Measurements from ENCODE around the gene CREB1. TPM values are rescaled to one million over a fixed set of nuclear protein-coding genes. Genes with fewer than 3 reads are reported as not detected.

The CREB1 gene
- total RNA-seq, 1 donor from 2014 or later, result 89.6 TPM

DNA sequence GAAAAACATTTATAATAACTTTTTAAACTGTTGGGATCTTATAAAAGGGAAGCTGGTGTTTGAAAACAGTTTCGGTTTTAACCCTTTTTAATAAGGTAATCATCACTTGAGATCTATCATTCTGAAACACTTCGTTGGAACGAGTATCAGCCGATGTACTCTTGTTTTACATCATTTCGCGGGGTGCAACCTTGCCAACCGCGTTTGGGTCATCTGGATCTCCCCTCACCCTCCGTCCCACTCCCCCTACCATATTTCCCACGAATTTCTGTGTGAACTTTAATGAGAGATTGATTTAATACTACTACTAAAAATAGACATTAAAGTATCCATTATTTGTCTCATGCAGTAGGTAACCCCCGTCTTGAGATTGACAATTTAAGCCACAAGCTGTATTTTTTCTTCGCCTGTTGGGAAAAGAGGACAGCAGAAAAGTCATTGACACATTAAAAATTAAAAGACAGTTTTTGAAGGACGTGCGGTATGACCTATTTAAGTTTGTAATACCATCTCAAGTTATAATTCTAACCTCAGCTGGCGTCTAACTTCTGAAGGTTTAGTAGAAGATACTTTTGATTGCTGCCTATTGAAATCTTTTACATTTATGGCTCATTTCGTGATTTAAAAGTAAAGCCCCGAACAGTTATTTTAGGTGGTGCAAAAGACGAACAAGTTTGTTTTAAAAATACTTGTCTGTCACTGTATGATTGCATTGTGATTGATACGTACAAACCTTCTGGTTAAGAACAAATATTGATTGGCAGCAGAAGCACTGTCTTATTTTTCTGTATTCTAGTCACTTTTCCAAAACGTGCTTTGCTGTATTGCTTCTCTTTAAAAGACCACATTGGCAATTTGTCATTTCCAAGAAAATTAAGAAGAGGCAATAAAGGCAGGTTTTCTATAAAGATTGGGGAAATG, 1.5 kb downstream of the CREB1 start:
- Mint-ChIP-seq H3K27me3 (peaks cover 7% of the 10 kb centered on the region), H3K9me3 (no peaks in the 10 kb centered on the region), H3K27ac (peak overlapping the region; percentile 97), H3K36me3 (peaks cover 9% of the 10 kb centered on the region), H3K4me3 (peak overlapping the region; percentile 94), H3K4me1 (ENCODE audit: unreplicated experiment) (peaks cover 24% of the 10 kb centered on the region)
- no peak for DNase-seq (ENCODE audit: extremely low spot score, unreplicated experiment)
- TF ChIP-seq, protein P1, sequence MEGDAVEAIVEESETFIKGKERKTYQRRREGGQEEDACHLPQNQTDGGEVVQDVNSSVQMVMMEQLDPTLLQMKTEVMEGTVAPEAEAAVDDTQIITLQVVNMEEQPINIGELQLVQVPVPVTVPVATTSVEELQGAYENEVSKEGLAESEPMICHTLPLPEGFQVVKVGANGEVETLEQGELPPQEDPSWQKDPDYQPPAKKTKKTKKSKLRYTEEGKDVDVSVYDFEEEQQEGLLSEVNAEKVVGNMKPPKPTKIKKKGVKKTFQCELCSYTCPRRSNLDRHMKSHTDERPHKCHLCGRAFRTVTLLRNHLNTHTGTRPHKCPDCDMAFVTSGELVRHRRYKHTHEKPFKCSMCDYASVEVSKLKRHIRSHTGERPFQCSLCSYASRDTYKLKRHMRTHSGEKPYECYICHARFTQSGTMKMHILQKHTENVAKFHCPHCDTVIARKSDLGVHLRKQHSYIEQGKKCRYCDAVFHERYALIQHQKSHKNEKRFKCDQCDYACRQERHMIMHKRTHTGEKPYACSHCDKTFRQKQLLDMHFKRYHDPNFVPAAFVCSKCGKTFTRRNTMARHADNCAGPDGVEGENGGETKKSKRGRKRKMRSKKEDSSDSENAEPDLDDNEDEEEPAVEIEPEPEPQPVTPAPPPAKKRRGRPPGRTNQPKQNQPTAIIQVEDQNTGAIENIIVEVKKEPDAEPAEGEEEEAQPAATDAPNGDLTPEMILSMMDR (conservative IDR thresholded peaks at IDR 0.05), result no peak

DNA sequence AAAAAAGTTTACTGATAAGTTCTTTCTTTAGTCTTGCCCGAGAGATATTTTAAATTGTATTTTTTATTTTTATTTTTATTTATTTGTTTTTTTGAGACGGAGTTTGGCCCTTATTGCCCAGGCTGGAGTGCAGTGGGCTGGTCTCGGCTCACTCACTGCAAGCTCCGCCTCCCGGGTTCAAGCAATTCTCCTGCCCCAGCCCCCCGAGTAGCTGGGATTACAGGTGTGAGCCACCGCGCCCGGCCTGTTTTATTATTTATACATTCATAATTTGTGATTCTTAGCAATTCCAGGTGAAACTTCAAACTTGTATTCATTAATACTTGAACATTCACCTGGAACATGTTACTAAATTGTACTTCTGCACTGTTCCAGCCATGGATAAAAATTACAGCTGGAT, 2.9 kb downstream of the CREB1 start:
- Mint-ChIP-seq H3K4me3 (peak overlapping the region; percentile 34), H3K4me1 (ENCODE audit: unreplicated experiment) (peaks cover 23% of the 10 kb centered on the region), H3K27ac (no peak overlapping the region), H3K27me3 (peaks cover 7% of the 10 kb centered on the region), H3K9me3 (no peaks in the 10 kb centered on the region), H3K36me3 (peaks cover 15% of the 10 kb centered on the region)
- TF ChIP-seq, protein P1 (conservative IDR thresholded peaks at IDR 0.05), result no peak
- no peak for DNase-seq (ENCODE audit: extremely low spot score, unreplicated experiment)

DNA sequence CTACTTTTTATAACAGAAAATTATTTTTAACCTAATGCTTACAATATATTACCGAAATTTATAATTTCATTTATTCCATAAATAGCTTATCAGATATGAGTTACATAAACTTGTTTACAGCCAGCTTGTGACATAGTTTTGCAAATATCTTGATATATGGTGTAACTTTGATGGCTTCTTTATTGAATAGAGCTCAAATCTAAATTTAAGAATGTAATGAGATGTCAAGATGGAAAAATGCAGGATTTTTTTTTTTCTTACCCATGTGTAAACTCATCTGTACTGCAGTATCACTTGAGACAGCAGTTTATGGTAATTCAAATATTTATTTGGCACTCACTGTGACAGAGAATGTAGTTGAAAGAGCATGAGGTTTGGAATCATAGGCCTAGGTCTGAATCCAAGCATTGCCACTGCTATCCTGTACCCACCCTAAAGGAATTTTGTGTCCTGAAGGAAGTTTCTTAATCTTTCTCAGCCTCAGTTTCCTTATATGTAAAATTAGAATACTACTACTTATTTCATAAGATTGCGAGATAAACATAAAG, 3.8 kb downstream of the CREB1 start:
- Mint-ChIP-seq H3K27ac (peak overlapping the region; percentile 75), H3K9me3 (no peaks in the 10 kb centered on the region), H3K4me3 (peak overlapping the region; percentile 34), H3K27me3 (peaks cover 3% of the 10 kb centered on the region), H3K4me1 (ENCODE audit: unreplicated experiment) (peaks cover 21% of the 10 kb centered on the region), H3K36me3 (peaks cover 21% of the 10 kb centered on the region)
- no peak for DNase-seq (ENCODE audit: extremely low spot score, unreplicated experiment)
- TF ChIP-seq, protein P1 (conservative IDR thresholded peaks at IDR 0.05), result no peak

DNA sequence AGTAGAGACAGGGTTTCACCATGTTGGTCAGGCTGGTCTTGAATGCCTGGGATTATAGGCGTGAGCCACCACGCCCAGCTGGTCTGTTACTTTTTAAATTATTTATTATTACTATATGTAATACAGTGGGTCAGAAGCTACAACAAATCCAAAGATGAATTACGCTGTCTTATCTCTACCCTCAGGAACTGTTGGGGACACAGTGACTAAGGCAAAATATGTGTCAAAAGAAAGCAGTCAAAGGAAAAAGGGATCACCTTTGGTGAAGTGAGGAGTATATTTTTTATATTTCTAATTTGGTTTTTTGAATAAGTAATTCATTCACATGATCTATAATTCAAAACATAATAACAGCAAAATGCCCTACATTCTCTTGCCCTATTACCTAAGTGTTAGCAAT, 4.7 kb downstream of the CREB1 start:
- Mint-ChIP-seq H3K36me3 (peaks cover 25% of the 10 kb centered on the region), H3K4me1 (ENCODE audit: unreplicated experiment) (peaks cover 21% of the 10 kb centered on the region), H3K27ac (peak overlapping the region; percentile 75), H3K4me3 (no peak overlapping the region), H3K27me3 (peaks cover 3% of the 10 kb centered on the region), H3K9me3 (no peaks in the 10 kb centered on the region)
- no peak for DNase-seq (ENCODE audit: extremely low spot score, unreplicated experiment)
- TF ChIP-seq, protein P1 (conservative IDR thresholded peaks at IDR 0.05), result no peak

DNA sequence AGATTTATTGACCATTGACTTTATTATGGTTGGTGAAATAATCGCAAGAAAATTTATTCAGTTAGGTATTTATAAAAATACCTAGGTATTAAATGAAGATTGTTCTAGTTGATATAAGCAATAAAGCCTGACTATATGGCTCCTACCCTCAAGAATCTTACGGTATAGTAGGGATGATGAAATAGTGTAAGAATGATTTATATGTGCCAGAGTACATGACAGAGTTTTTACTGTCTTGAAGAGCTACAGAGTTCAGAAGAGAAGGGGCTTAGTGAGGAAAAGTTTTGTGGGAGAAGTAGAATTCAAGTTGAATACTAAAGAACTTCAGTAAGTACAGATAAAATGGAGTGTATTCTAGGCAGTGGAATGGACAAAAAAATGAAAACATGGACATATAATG, 9.7 kb downstream of the CREB1 start:
- Mint-ChIP-seq H3K4me3 (no peak overlapping the region), H3K9me3 (no peaks in the 10 kb centered on the region), H3K27ac (no peak overlapping the region), H3K36me3 (peaks cover 36% of the 10 kb centered on the region), H3K27me3 (no peaks in the 10 kb centered on the region), H3K4me1 (ENCODE audit: unreplicated experiment) (peaks cover 10% of the 10 kb centered on the region)
- TF ChIP-seq, protein P1 (conservative IDR thresholded peaks at IDR 0.05), result no peak
- no peak for DNase-seq (ENCODE audit: extremely low spot score, unreplicated experiment)
